SW 1271 (cell line): ENCODE results near the gene TTC9B.
A peak's percentile ranks its signal among the peaks of the same experiment; 100 is the strongest.
"Not testable (repeated sequence)": the region's sequence is repeated elsewhere in the genome, so short reads cannot be mapped to it uniquely, and the experiment has no call there.

Source experiments
- DNase-seq, 2 experiments: peaks; one replicate each; lab custom pipeline; 2025; lab: John Stamatoyannopoulos, UW

TTC9B gene

DNA sequence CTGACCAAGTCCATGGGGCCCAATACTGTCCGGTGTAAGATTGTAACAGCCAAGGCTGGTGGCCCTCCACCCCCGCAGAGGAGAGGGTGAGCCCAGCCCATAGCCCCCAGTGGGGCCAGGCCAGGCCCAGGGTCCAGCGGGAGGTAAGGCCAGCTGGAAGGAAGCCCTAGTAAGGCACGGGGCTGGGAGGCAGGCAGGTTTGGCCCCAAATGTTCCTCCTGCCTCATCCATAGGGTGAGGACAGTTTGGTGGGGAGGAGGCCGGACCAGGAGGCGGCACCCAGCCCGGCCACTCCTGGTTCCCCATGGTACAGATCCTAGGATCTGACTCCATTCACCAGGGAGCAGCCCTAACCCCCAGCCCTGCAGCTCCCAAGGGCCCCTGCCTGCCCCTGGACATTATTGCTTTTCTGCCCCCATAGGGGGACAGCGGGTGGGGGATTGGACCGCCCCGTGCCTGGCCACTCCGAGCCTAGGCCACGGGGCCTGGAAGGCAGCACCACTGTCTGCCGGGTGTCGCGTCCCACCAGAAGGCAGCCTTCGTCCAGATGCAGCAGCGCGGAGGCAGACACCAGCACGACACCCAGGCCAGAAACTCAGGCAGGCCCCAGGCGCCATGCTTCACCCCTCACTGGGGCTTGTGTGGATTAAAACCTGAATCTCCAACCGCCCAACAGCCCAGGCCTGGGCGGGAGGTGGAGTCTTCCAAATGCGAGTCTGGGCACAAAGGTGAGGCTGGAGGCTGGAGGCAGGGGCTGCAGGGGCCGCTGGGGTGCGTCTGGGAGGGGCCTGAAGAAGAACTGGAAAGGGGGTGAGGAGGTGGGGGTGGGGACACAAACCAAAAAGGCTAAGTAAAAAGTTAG lies 15.0 kb upstream of the TTC9B start:
- no peak for DNase-seq

DNA sequence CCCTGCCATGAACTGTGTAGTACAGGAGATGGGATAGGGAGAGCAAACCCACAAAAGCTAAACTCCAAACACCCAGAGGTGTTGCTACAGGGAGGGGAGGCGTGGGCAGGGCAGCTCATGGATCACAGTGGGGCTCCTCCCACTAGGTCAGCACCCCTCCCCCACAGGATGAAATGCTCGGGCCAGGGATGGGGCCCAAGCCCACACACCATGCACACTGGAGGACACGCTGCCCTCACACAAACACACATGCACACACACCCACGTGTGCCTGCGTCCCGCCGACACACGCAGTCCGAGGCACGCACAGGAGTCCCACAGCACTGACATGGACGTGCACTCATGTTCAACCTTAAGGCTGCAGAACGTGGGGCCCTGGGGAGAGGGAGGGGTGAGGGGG lies 14.3 kb upstream of the TTC9B start:
- no peak for DNase-seq

DNA sequence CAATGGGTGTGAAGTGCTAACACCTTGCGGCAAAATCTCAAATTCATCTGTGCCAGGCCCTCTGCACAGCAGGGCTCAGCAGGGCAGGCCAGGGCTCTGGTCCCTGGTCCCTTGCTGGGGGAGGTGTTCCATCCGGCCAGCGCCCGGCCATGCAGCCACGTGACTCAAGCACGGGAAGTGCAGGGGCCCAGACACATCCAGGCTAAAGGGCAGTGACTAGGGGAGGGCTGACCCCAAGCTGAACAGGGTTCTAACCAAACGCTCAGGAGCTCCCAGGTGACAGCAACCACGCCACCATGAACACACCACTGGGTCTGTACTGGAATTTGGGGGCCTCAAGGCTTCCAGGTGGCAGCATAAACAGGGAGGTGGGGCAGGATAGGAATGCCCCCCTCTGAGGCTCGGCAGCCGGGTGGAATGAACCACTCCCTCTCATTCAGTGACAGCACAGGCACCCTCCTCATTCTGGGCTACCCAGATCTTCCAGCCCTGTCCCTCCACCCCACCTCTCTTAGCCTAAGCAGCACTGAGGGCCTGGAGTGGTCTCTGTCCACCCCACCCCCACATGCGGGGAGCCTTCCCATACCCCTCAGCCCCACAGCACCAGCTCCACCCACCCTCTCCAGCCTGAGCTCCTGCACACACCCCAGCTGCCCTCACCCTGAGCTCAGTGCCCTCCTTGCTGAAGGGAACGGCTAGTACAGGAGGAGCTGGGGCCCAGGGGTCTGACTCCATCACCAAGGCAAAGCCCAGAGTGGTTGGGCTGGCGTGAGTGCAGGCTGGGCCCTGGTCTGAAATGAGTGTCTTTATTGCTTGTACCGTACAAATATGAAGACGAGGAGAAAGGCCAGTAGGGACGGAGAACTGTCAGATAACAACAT lies 13.6 kb upstream of the TTC9B start:
- DNase-seq, result no peak

DNA sequence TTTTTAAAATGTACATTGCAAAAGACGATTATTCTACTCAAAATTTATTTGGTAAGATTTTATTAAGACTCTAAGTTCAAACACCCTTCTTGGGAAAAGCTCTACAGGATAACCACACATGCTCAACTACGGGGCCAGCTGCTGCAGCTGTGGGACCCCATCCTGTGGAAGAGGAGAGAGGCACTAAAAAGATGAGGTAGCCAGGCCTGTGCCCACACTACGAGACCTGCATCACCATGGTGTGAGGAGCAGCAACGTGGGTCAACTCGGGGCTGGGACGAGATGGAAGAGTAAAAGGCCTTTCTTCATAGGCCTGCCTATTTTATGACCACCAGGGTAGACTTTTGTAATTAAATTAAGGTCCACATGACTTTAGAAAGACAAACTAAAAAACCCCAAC lies 12.9 kb upstream of the TTC9B start:
- DNase-seq, result no peak

DNA sequence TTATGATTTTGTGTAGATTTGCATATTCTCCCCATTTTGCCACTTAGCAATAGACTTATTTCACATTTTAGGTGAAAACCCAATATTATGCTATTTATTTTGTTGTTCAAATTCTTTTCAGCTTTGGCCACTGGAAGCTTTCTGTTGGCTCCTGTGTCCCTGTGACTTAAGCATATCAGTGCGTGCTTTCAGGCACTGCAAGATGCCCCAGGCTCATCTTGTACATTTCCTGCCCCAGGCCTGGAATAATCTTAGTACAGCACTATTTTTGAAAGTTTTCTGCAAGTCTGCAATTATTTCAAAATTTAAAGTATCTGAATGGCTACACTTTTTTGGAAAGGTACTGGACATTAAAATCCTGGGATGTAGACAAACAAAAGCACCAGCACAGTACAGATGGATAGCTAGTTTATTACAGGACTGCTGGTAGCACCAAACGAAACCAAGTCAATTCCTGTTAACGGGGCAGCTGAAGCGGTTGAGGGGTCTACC lies 11.8 kb upstream of the TTC9B start:
- DNase-seq, result no peak

DNA sequence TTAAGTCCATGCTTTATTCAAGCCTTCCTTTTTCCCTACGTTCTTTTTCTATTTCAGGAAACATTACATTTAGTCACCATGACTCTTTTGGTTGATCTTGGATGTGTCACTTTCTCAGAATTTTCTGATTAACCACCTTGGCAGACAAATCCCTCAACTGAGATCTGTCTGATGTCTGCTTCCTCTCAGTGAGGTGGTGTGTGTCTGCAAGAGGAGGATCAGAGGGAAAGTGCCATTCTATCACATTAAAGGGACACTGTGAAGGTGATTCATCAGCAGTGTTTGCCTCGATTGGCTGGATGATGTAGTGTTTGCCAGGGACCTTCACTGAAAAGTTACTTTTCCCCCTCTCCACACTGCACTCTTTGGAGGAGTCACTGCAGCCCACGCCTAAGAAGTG lies 11.3 kb upstream of the TTC9B start:
- no peak for DNase-seq

DNA sequence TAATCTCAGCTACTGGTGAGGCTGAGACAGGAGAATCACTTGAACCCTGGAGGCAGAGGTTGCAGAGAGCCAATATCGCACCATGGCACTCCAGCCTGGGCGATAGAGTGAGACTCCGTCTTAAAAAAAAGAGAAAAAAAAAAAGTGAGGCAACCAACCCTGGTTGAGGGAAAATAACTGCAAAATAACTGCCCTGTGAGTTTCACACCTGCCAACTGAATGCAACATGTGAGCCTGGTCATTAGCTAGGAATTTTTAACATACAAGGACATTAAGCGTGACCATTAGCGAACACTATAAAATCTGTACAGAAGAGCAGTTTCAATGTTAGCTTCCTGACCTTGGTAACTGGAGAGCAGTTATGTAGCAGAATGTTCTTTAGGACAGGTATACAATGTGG lies 10.7 kb upstream of the TTC9B start:
- no peak for DNase-seq

DNA sequence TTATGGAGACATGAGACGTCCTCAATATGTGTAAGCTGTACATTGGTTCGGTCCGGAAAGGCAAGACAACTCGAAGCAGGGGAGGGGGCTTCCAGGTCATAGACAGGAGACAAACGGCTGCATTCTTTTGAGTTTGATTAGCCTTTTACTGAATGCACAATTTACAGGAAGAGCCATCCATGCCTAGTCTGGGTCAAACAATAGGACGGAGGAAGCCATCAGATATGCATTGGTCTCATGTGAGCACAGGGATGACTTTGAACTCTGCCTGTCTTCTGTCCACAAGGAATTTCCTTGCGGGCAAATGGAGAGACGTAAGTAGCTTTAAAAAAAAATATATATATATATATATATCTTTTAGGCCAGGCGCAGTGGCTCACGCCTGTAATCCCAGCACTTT lies 10.2 kb upstream of the TTC9B start:
- no peak for DNase-seq

DNA sequence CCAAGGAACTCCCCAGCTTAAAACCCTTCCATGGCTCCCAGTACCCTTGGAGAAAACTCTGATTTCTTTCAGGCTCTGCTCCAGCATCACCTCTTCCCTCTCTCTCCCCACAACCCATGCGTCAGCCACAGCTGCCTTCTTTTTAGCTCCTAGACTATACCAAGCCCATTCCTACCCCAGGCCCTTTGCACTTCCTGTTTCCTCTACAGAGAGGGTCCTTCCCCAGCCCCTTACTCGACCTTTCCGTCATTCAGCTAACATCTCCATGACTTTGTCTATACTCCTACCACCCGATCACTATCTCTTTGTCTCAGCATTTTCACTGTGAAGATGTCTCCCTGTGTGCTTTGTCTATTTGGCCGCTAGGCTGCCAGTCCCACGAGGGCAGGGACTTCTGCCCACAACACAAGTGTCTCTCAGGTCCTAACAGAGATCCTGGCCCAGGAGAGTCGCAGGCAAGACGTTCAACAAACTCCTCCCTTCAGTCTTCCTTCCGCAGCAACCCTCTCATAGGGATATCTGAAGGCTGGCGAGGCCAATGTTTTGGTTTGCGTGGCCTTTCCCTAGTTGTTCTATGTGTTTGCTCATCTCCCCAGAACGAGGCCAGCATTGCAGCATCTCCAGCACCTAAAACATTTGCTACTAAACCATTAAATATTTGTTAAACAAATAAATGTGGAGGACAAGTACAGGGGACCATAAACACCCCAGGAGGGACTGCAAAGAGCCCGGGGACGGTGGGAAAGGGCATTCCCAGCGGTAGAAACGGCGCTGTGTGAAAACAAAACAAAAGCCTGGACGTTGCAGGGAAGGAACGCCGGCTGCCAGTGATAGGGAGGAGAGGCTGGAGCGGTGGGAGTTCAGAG lies 7.5 kb upstream of the TTC9B start:
- DNase-seq, result no peak

DNA sequence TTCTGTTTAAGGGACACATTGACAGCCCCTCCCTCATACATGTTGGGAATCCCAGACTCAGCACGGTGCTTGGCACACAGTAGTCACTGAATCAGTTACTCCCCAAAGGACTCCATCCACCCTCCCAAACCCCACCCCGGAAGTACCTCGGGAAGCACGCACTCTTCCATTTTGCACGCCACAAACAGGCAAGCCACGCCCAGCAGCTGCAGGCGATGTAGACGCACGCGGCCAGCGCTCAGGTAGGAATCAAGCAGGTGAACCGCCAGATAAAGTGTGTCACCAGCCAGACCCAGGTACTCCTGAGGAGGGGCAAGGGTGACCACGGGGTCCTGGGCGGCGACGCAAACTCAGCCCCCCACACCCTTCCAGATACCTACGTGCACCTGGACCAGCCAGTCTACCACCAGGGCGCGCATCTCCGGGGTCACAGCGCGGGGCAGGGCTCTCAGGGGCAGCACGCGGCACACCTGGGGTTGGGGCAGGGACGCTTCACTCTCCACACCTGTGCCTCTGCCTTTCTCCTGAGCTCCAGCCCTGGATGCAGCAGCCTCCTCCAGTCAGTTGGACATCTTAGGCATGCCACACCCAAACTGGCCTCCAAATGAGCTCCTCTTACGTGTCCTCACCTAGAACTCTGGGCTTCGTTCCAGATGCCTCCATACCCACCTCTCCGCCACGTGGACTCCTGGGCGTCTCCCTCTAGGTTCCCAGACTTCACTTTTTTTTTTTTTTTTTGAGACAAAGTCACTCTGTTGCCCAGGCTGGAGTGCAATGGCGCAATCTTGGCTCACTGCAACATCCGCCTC lies 6.4 kb upstream of the TTC9B start:
- no peak for DNase-seq

DNA sequence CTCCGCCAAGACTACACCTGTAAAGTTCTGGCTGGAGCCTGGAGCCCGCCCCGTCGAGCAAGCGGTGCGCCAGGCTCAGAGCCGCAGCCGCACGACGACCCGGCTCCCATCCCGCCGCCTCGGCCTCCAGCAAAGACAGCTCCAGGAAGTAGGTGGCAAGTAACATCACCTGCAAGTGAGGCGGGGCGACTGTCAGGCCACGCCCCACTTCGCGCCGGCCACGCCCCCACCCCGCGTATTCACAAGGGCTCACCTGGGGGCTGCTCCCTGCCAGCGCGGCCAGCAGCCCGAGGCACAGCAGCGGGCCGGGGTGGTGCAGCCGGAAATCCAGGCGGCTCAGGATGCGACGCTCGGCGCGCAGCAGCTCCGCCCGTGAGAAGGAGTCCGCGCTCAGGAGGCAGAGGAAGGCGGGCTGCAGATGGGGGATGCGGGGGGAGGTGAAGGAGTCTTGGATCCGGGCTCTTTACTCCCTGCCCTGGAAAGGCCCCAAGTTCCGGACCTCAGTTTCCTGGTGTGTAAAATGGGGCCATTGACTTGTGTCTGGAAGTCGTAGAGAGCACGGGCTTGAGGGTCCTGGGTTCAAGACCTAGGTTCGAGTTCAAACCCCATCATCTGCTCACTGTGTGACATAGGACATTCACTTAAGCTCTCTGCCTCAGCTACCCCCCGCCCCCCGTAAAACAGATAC lies 5.1 kb upstream of the TTC9B start:
- no peak for DNase-seq

DNA sequence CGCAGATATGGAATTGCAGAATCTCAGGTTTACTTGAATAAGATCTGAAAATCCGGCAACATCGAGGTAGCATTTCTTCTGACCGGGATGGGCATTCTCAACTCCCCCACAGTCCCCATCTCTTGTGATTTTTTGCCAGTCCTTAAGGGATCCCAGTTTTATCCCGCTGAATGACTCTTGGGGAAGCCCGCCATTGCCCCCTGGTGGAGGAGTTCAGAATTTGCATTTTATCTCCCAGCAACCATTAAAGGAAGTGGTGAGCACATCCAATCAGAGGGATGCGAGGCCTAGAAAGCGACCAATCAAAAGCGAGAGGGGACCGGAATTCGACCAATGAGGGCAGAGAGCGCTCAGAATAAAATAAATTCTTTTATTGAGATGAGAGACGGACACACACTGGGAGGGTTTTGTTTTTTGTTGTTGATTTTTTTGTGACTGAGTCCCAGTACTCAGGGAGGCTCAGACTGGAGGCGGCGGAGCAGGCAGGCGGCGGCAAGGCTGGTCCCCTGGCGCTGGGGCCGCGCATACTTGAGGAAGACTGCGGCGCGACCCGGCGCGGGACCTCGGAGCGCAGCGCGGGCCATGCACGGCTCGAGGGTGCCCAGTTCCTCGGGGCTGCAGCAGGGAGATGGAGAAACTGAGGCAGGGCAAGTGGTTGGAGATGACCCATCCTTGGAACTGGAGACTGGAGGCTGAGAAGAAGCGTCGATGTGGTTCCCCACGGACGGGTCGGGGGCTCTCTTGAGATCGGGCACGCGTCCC lies 3.9 kb upstream of the TTC9B start:
- peak; percentile 61 to 71 for DNase-seq

DNA sequence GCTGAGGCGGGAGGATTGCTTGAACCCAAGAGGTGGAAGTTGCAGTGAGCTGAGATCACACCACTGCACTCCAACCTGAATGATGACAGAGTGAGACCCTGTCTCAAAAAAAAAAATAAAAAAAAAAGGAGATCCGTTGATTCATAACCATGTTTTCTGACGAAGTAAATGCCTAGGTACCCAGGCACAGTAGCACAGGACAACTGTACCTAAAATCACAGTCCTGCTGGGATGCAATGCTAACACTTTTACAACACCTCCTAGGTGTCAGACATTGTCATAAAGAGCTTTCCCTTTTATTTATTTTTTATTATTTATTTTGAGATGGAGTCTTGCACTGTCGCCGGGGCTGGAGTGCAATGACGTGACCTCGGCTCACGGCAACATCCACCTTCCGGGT lies 2.5 kb upstream of the TTC9B start:
- no peak for DNase-seq

DNA sequence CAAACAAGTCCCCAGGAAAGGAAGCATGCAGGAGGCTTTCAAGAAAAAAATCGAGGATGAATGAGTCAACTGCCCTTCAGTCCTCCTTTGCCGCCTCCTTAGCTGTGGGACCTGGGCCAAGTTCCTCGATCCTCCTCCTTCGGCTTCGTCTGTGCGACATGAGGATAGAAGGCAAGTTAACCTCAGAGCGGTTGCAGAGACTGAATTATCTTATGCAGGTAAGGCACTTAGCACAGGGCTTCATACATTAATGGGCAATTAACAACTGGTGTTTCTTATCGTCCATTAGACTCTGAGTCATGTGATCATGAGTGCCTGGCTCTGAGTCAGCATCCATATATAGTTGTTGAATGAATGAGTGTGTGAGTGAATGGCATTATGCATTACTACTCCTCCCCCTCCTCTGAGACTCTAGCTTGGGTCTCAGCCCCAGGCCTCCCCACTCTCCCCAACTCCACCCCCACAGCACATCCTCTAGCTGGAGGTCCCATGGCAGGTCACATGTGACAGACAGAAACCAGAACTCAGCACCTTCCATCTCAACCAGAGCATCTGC lies 1.6 kb upstream of the TTC9B start:
- DNase-seq, result peak; percentile 44 to 59

DNA sequence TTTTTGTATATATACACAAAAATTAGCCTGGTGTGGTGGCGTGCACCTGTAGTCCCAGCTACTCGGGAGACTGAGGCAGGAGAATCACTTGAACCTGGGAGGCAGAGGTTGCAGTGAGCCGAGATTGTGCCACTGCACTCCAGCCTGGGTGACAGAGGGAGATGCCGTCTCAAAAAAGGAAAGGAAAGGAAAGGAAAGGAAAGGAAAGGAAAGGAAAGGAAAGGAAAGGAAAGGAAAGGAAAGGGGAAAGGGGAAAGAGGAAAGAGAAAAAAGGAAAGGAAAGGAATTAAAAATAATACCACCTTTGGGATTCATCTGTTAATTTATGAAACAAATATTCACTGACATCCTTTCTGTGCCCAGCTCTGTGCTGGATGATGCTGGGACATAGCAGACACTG lies 845 bp upstream of the TTC9B start:
- DNase-seq, result not testable (repeated sequence)

DNA sequence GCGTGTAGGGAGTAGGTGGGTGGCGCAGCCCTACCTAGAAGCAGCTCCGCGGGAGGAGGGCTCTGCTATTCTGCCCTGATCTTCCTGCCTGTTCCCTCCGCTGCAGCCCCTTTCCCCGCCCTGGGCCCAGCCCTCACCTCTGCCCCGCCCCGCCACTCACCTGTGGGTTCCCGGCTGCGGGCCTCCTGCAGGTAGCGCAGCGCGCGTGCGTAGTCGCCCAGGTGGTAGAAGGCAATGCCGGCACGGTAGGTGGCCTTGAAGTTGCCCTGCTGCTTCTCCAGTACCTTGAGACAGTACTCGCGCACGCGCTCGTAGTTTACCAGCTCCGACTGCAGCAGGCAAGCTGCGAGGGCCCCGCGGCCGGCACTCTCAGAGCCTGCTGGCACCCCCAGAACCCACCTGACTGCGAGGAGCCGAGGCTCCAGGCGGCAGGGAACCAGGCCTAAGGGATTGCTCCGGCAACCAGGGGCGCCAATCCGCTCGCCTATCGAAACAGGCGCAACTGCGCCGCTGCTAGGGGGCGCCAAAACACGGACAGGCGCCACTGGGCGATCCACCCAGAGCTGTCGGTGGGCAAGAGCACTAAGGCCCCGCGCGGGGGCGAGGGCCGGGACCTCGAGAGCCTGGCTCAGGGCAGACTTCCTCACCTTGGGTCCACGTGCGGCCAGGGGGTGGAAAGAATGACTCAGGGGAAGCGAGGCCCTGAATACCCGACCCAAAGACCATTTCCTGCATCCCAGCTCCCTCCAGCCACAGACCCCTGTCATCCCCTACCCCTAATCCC lies 965 bp downstream of the TTC9B start:
- no peak for DNase-seq

DNA sequence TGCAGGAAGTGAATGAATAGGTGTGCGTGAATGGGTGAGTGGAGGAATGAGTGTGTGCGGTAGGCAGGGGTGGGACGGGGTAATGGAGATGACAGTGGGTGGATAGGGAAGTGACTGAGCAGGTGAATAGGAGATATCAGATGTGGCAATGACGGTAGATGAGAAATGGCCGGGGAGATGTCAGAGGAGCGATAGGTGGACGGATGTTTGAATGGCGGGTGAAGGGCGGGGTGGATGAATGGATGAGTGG lies 1.5 kb downstream of the TTC9B start:
- no peak for DNase-seq

DNA sequence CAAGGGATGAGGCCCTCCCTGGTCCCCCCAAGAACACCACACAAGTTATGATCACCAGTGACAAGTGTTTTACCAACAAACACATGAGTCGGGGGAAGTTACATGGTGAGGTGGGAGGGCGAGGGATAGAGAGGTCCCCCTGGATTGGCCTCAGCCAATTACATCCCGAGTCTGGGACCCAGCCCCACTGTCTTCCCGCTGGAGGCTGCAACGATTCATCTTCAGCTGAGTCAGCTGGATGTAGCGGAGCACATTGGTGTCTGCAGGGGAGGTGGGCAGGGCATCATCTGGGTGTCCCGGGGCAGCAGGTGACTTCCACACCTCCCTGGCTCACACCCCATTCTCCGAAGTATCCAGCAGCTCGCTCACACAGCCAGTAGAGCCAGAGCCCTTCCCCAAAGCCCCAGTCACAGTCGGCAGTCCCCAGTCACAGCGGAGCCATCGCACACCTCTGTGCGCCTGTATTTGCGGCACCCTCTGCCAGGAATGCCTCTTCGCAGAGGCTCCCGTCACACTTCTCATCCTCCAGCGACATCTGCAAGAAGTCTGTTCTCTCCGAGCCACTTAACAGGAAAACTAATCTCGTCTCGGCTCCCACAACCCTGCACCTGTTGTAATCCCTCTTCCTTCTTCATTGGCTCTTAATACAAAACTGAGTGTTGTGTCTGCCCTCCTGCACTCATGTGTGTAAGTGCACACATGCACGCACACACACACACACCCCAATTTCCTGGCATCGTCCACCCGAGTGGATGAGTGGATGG lies 2.0 kb downstream of the TTC9B start:
- no peak for DNase-seq
